Esophagus mucosa (tissue), 1 donor: ENCODE measurements around the gene RHOBTB3. TPM values are rescaled to one million over a fixed set of nuclear protein-coding genes. Genes with fewer than 3 reads are reported as not detected.

Experiments used
- ATAC-seq: fragments of 200-7000 bp; cut with Tn5 transposase; one replicate; pipeline ENCODE4 v1.9.1; 2020
- total RNA-seq: library from RNA; stranded (reverse); gene quantifications from one replicate; pipeline ENCODE4 v1.2.4, GENCODE V29; 2023
- donor health status: DM: yes; HTN: yes; CAD: no.

RHOBTB3 gene
- total RNA-seq, 1 donor from 2014 or later = 3.6 TPM

DNA sequence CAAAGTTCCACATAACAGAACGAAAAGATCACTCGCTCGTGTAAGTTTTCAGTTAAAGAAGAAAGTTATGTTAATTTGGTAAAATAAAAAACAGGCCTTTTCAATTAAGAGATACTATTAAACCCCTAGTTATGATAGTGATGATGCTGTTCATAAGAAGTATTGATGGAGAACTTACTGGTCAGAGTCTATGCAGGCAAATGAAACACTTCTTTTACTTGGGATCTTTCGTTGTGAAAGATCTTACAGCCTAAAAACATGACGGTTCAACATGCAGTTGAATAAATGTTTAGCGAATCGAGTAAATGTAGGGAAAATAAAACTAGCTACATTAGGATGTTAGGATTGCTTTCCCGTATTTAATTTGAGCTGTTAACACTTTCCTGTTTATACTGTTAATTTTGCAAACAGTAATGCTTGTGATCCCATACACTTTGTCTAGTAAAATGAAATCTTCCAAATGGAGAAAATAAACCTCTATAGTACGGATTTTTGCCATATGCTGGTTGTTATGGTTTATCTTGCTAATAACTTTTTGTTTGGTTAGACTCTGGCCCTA lies 2.0 kb downstream of the RHOBTB3 start:
- no peak for ATAC-seq

DNA sequence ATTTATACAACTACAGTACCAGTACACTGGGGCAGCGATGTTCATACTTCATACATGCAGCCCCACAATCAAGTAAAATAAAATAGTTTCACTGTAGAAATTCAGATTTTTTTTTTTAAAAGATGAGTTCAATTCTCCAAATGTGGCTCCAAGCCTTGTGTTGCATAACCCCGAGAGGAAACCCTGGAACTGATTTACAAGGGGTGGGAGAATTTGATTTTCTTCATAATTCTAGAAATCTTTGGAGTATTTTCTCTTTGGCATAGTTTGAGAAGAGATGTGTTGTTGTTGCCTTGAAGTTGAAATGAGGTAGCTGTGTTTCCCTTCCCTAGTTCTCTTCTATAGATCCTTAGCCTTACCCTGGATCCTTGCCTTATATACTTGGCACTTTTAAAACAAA lies 3.1 kb downstream of the RHOBTB3 start:
- ATAC-seq = no peak

DNA sequence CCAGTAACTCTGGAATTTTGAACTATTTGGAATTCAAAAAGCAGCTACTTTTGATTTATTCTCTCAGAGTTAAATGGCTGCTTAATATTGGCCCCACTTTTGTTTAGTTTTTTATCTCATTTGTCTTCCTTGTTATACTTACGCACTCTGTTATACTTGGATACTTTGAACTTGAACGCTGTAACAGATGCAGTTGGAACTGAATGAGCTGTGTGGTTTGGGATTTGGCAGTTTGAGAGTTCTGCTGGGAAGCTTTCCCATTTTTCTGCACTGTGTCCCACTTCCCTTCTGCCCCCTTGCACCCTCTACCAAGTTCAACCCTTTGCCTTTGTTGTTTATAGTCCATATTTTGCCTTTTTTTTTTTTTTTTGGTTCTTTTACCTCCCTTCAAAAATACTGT lies 3.8 kb downstream of the RHOBTB3 start:
- no peak for ATAC-seq

DNA sequence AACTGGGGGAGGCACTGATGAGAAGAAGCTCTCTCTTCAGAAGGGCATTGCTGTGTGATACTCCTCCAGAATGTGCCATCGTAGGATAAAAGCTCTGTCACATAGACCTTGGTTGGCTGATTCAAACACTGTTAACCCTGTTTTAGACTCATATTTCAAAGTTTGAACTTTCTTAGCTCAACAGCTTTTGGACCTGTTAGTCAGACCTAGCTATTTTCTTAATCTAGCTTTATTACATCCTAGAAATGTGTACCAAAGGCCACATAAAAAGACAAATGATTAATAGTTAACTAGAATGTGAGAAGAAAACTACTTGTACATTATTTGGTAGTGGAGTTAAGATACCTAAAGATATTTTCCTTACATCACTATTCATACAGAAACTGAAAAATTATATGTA lies 4.3 kb downstream of the RHOBTB3 start:
- no peak for ATAC-seq

DNA sequence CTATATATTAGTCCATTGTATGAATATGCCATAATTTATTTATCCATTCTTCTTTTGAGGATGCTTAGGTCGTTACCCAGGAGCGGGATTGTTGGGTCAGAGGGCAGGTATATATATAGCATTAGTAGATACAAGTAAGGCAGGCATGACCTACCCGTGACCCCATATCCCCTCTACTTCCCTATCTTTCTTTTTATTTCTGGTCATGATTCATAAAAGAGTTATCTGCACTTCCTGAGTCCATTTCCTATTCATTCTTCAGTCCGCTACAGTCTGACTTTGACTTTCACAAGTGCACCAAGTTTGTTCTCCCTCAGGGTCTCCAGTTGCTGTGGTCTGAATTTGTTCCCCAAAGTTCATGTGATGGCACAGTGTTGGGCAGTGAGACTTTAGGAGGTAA lies 6.9 kb downstream of the RHOBTB3 start:
- ATAC-seq = no peak

DNA sequence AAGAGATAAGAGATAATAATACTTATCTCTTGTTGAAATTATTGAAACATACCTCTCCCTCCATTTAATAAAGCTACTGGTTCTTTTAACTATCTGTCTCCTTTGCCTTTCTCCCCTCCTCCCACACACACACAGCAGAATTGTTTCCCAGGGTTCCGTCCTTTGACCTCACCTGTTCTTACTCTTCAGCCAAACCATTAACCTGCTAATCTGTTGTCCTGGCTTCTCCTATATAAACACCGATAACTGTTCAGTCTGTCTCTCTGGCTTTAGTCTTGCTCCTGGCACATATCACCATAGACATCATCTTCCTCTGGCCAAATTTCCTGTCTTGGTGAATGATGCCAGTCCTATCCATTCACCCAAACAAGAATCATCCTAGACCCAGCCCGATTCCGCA lies 7.7 kb downstream of the RHOBTB3 start:
- no peak for ATAC-seq

DNA sequence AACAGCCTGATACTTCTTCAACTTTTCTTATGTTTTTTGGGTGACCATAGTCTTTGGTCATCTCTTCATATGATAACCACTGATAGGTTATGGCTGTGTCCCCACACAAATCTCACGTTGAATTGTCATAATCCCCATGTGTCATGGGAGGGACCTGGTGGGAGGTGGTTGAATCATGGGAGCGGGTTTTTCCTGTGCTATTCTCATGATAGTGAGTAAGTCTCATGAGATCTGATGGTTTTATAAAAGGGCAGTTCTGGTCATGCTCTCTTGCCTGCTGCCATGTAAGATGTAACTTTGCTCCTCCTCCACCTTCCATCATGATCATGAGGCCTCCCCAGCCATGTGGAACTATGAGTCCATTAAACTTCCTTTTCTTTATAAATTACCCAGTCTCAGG lies 8.7 kb downstream of the RHOBTB3 start:
- ATAC-seq = no peak

DNA sequence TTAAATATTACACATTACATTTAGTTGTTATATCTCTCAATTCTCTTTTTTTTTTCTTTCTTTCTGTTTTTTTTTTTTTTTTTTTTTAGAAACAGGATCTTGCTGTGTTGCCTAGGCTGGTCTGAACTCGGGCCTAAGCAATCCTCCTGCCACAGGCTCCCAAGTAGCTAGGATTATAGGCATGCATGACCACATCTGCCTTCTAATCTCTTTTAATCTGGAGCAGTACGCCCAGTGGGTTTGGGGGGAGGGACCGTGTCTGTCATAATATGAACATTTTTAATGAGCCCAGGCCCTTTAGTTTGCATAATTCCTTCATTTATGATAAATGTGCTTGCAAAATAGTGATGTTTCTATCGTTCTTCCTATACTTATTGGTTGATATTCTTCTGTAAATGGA lies 10.3 kb downstream of the RHOBTB3 start:
- no peak for ATAC-seq

DNA sequence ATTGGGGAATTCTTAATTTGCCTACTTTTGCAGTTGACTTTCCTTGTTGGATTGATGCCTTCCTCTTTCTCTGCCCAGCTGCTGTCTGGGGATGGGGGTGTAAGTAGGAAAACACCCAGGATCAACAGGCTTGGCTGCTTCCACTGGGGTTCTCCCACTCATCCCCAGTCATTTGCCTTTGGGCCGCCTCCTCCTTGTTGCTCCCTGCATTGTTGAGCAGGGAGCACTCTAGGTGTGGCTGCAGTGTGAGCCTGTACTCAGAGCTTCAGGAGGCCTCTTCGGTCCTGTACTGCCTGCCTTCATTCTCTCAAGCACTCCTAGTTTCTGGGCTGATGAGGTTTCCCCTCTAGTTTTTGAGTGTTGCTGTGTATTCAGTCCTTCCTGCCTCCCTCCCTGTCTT lies 12.1 kb downstream of the RHOBTB3 start:
- no peak for ATAC-seq

DNA sequence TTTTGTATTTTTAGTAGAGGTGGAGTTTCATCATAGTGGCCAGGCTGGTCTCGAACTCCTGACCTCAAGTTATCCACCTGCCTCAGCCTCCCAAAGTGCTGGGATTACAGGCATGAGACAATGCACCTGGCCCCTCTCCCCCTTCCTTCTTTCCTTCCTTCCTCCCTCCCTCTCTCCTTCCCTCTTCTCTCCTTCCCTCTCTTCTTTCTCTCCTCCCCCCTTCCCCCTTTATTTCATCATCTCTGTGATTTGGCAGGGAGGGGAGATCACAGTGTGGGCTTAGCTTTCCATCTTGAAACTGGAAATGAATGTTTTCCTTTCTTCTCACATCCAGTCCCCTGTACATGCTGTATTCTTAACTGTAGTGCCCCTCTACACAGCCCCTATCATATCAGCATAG lies 12.7 kb downstream of the RHOBTB3 start:
- no peak for ATAC-seq

DNA sequence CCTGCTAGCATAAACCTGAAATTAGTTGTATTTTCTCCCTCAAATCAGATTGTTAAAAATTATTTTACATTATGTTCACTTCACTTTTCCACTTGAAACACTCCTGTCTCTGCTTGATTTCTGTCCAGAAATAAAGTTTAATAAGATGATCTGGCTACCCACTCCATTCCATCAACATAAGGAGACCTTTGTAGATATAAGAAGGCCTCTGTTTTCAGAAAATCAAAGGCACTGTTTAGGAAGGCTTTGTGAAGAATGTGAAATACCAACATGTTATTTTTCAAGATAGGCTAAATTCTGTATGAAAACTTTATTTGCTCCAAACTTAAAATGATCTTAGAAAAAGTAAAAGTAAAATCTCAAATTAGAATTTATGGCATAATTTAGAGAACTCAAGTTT lies 15.1 kb downstream of the RHOBTB3 start:
- ATAC-seq = no peak

DNA sequence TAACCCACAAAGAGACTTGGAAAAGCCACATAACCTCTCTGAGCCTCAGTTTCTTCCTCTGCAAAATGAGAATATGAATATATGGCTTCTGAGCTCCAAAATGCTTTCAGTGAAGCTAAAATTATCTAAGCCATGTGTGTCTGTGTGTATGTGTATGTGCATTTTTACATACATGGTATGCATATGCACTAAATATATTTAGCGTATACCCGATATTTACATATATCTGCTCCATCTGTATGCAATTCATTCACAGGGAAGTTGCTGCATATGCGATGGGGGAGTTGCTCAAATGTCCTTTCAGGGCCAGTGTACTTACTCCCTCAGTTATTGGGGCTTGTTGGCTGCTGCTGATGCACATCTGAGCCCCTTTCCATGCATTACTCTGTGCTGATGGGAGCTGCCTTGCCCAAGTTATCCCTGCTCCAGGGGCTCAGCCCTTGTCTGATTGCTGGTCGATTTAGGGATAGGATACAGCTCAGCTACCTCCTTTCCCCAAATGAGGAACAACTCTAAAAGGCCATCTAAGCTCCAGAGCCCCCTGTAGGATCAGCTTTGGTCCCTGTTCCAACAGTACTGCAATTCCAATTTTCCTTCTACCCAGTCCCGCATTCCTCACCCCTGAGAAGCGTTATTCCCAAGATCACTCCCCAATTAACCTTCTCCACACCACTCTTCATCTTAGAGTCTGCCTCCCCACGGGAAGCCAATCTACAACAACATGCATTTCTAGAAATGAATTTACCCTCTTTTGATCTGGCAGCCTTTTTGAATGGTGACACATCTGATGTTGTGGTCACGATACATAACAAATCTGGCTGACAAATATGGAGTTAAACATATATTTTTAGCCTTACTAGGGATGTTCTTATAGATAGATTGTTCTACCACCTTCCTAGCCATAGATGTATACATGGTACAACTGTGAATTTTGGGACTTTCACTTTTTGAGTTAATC lies 15.9 kb downstream of the RHOBTB3 start:
- ATAC-seq = no peak

DNA sequence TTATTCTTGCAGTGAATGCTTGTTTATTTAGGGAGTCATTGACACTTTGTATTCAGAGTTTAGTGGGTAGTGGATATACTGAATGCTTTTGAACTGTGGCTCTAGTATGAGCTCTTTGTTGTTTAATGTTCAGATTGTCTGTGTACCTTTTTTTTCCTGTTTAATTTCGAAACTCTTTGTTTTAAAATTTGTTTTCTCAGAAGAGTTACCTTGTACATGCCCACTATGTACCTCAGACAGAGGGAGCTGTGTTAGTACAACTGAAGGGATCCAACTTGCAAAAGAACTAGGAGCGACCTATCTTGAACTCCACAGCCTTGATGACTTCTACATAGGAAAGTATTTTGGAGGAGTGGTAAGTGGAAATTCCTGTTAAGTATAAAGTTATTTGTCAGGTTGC lies 17.0 kb downstream of the RHOBTB3 start:
- no peak for ATAC-seq

DNA sequence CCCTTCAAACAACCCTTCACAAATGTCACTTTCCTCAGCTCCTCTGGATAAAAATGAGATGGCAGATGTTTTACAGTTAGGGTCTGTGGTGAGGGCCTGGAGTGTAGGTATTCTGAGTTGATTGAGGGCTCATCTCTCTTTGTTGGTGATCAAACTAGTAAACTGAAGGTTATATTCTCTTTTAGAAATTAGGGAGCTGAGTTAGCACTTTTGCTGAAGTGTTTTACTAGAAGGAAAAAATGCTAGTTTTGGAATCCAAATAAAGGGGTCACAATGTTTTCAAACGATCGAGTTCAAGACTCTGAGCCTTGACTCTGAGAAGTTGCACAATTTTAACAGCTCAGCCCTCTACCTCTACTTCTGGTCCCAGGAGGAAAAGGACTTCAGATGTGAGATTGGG lies 23.4 kb downstream of the RHOBTB3 start:
- ATAC-seq = no peak

DNA sequence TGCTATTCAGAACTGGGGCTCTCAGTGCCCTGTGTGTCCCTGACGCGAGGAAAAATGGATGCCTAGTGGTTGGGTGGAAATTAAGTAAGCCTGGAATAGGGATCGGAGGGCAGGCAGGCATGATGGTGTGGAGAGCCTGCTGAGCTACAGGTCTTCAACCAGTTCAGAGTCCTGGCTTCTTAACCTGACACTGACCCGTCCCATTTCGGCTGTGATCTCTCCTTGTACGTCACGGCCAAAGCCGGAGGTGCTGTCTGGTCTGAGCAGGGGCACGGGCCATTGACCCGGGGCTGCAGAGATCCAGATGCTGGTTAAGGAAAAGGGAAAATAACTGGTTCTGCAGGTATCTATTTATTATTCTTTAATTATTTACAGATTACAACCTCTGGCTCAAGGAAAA lies 27.9 kb downstream of the RHOBTB3 start:
- no peak for ATAC-seq

DNA sequence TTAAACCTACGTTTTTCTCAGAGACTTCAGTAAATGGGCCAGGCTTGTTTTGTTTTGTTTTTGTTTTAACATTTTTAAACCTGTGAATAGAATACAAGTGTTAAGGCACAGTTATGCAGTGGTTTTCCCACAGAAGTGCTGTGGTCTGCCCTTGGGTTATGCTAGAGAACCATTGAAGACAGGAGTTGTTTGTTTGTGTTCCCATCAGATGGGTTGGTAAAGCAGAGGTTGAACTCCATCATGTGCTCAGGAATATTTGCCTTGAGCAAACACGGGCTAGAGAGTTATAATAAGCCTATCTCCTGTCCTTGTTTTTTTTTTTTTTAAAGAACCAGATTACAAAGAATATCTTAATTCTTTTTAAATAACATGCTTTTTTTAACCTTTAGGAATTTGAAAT lies 28.5 kb downstream of the RHOBTB3 start:
- no peak for ATAC-seq

DNA sequence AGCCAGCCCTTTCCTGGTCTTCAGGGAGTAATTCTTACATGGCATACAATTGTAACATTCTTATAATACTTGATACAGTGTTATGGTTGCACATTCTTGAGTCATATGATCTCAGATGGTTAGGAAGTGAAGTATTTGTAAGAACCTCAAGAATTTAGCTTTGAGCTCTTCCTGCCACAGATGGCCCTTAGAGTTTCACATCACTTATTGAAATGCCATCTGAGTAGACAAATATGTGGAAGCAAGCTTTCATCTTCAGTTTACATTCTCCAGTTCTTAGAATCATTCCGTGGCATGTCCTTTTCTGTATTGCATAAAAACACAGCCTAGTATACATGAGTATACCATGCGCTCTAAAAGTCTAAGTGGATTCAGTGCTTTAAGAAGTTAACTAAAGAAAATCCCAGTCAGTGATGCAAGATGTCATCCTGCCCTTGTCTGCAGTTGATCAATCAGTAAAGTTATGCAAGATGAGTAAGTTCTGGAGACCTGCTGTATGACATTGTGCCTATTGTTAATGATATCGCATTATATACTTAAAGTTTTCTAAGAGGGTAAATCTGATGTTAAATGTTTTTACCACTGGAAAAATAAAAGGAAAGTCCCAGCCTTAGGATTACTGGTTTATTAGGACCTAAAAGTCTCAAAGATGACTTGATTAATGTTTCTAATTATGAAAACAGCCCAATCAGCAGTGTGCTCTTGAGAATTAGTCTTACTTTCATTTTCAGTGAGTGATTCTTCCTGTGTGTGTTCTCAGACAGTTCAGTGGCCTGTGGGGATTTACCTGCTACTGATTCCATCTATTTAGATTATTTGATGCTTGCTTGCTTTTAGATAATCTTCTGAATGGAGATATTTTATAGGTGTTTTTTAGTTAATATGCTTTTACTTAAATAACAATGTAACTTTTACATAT lies 29.4 kb downstream of the RHOBTB3 start:
- peak; percentile 53 for ATAC-seq

DNA sequence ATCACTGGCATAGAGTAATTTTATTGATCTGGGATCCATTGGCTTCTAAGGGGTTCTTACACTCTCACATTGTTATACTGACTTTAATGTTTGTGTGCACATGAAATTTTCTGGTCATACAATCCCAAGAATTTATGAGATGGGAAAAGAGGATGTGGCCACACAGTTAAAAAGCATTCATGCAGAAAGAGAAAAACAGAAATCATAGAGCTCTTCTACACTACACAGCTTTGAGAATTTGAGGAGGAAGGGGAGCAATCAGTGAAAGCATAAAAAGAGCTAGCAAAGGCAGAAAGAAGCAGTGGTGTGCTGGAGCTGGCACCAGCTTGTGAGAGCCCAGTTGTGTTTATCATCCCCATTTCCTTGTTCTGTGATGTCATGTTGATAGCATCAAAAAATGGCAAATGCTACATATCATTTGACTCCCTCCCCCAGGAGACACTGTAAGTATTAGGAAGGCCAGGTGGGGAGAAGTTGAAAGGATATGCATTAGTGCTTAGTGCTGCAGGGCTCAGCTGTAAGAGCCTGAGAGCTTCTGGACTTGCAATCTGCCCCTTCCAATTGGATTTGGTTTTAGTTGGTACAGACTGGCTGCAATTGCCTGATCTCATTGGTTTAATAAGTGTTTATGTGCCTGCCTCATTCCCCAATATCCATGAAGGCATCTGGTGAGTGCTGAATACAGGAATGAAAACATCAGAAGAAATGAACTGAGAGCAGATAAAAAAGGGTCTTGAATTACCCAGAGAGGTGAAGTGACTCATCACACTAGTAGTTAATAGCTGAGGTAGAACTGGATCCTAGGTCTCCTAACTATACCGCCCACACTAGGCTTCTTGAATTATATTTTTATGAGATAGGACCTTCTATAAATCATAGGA lies 30.9 kb downstream of the RHOBTB3 start:
- ATAC-seq = no peak

DNA sequence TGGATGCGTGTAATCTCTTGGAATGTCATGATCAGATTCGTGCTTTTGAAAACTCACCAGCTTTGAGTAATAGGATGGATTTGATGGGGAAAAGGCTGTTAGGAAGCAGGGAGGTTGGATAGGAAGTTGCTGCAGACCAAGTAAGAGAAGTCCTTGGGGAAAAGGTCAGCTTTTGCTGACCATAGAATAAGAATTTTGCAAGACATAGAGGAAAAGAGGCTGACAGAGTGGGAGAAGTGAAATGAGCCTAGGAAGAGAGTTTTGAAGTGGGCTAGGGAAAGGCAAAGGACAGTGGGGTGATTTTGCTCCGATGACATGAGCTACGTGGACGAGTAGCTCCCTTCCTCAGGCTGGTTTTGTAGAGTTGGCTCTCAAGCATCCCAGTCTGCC lies 31.5 kb downstream of the RHOBTB3 start:
- no peak for ATAC-seq

DNA sequence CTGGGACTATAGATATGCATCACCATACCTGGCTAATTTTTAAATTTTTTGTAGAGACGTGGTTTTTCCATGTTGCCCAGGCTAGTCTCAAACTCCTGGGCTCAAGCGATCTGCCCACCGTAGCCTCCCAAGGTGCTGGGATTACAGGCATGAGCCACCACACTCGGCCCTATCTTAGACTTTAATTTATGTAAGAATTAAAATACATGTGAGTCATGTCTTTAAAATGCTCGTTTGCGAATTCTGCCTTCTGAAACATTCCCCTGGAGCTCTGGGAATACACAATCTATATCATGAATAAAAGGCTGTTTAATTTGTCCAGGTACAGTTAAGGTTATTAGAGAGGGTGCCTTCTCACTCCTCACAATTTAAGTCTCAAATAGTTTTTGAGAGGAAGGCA lies 32.8 kb downstream of the RHOBTB3 start:
- ATAC-seq = no peak

DNA sequence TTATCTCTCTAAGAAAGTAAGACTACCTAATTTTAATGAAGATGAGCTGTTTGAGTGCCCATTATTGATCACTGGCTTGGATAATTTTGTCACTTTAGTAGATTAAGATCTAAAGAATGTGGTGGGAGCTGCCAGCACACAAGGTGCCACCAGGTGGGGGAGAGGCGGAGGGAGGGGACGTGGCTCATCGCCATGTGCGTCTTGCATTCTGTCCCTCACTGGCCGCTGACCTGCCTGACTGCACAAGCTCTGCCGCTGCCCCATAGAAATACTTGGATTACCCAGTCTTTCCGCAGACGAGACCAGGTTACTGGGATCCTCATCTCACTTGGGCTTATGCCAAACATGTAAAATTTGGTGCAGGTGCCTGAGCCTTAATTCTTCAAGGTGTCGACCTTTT lies 37.6 kb downstream of the RHOBTB3 start:
- ATAC-seq = no peak
